ENCODE data around the gene FOXC2. TPM values are rescaled to one million over a fixed set of nuclear protein-coding genes. Genes with fewer than 3 reads are reported as not detected.
A peak's percentile ranks its signal among the peaks of the same experiment; 100 is the strongest.

FOXC2 gene
- total RNA-seq, result not detected in 2 replicates
- not detected for total RNA-seq (2013)
- polyA plus RNA-seq, result not detected in 2 replicates
- polyA minus RNA-seq, result not detected in 2 replicates

DNA sequence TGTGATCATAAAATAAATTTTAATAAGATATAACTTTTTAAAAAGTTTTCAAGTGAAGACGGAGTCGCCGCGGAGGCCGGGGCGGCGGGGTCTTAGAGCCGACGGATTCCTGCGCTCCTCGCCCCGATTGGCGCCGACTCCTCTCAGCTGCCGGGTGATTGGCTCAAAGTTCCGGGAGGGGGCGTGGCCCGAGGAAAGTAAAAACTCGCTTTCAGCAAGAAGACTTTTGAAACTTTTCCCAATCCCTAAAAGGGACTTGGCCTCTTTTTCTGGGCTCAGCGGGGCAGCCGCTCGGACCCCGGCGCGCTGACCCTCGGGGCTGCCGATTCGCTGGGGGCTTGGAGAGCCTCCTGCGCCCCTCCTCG lies at the start of gene FOXC2:
TSS of gene FOXC2 (plus strand) at position 229 of the 365 bp plus-strand sequence. CDS start 507 bp downstream, outside the sequence.
- peaks cover 63% of the 10 kb centered on the region for H3K27me3 Mint-ChIP-seq

DNA sequence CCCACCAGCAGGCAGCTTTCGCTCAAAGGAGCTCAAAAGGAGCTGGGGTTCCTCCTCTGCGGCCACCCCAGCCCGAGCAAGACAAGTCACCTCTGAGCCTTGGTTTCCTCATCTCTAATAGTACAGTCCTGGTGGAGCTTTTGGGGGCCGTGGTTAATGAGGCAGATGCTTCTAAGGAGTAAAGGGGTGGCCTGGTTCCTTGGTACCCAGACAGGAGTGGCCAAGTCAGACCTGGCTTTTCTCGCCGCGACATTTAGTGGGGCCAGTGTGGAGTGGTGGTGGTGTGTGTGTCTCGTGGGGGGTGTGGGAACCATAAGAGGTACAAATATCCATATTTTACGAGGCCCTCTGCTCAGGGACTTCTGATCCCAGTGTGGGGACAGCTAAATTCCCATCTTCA lies 49.6 kb upstream of the FOXC2 start:
- POLR2A ChIA-PET, result no interaction called here
- peak overlapping the region; percentile 10 for H3K27ac Mint-ChIP-seq
- peaks cover 0 to 16% (median 1%) of the 10 kb centered on the region in 3 donors for H3K9me3 ChIP-seq (ENCODE audit: control extremely low read depth in 1 of 3, control insufficient read depth in 2 of 3, insufficient read depth in 1 of 3, low read length in 2 of 3)

More for the DNA sequence above, at the start of gene FOXC2:
- Histone ChIP-seq H3K9me3 (ENCODE audit: control extremely low read depth in 1 of 3, control insufficient read depth in 2 of 3, insufficient read depth in 1 of 3, low read length in 2 of 3) (peaks cover 0 to 16% (median 0%) of the 10 kb centered on the region in 3 donors), H3K79me2 (ENCODE audit: control insufficient read depth, insufficient read depth, low read length) (no peaks in the 10 kb centered on the region), H4K20me1 (ENCODE audit: control insufficient read depth, insufficient read depth, low read length, poor library complexity, severe bottlenecking) (no peaks in the 10 kb centered on the region), H3K4me2 (replicated peaks; ENCODE audit: low read depth, low read length, poor library complexity, severe bottlenecking) (peak within 1 kb of the TSS; percentile 62), H2AFZ (ENCODE audit: insufficient read depth, low read depth, low read length, poor library complexity, severe bottlenecking) (no peak within 1 kb of the TSS), H3K4me1 (ENCODE audit: control insufficient read depth in 2 of 2, insufficient read depth in 2 of 2, low read length in 2 of 2) (peaks cover 29 to 37% of the 10 kb centered on the region in 2 donors), H3K27me3 (replicated peaks in 1 of 4; ENCODE audit: control extremely low read depth in 1 of 4, control insufficient read depth in 3 of 4, insufficient read depth in 4 of 4, low read length in 3 of 4) (peaks cover 0 to 68% (median 41%) of the 10 kb centered on the region in 4 experiments), H3K9ac (ENCODE audit: low read length) (no peak within 1 kb of the TSS), H3K4me3 (ENCODE audit: control extremely low read depth in 1 of 5, extremely low read depth in 1 of 5, insufficient read depth in 1 of 5, low read depth in 2 of 5, low read length in 4 of 5) (peak within 1 kb of the TSS in 1 of 5 experiments; percentile 20), H3K27ac (ENCODE audit: low read length in 2 of 2) (no peak within 1 kb of the TSS), H3K36me3 (replicated peaks in 1 of 2; ENCODE audit: control extremely low read depth in 1 of 2, control insufficient read depth in 1 of 2, extremely low read depth in 1 of 2, insufficient read depth in 2 of 2, low read length in 1 of 2) (no peaks in the 10 kb centered on the region)
- no peaks in the 10 kb centered on the region for H3K9me3 Mint-ChIP-seq (ENCODE audit: insufficient read depth)
- DNase-seq, result peak; percentile 56
- WGBS (ENCODE audit: insufficient coverage), result 10% methylated on average over 30 of the region's 30 CpGs
- intact Hi-C loops (cut with micrococcal nuclease), result loop anchor here (5.0 kb wide), 1 partner anchor 54 kb away; the partner anchor contains the start of gene FOXF1
- ChIA-PET CTCF (no interaction called here), POLR2A (no interaction called here)
- peak within 1 kb of the TSS; percentile 63 for H3K4me3 Mint-ChIP-seq
- H3K4me1 Mint-ChIP-seq, result peaks cover 23% of the 10 kb centered on the region
- no peak for ATAC-seq (ENCODE audit: low read depth)
- H3K27ac Mint-ChIP-seq, result peak within 1 kb of the TSS; percentile 37
- no peak for TF ChIP-seq EZH2 (IDR thresholded peaks at IDR 0.05; ENCODE audit: borderline replicate concordance, insufficient read depth, low read depth, low read length, poor library complexity, severe bottlenecking)
- TF ChIP-seq, protein P1, sequence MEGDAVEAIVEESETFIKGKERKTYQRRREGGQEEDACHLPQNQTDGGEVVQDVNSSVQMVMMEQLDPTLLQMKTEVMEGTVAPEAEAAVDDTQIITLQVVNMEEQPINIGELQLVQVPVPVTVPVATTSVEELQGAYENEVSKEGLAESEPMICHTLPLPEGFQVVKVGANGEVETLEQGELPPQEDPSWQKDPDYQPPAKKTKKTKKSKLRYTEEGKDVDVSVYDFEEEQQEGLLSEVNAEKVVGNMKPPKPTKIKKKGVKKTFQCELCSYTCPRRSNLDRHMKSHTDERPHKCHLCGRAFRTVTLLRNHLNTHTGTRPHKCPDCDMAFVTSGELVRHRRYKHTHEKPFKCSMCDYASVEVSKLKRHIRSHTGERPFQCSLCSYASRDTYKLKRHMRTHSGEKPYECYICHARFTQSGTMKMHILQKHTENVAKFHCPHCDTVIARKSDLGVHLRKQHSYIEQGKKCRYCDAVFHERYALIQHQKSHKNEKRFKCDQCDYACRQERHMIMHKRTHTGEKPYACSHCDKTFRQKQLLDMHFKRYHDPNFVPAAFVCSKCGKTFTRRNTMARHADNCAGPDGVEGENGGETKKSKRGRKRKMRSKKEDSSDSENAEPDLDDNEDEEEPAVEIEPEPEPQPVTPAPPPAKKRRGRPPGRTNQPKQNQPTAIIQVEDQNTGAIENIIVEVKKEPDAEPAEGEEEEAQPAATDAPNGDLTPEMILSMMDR (IDR thresholded peaks at IDR 0.05), result no peak

More for the DNA sequence above, 49.6 kb upstream of the FOXC2 start:
- Histone ChIP-seq H3K4me1 (ENCODE audit: control insufficient read depth in 2 of 2, insufficient read depth in 2 of 2, low read length in 2 of 2) (peaks cover 12 to 14% of the 10 kb centered on the region in 2 donors), H3K36me3 (replicated peaks in 1 of 2; ENCODE audit: control extremely low read depth in 1 of 2, control insufficient read depth in 1 of 2, extremely low read depth in 1 of 2, insufficient read depth in 2 of 2, low read length in 1 of 2) (no peaks in the 10 kb centered on the region), H3K27ac (ENCODE audit: low read length in 2 of 2) (no peak overlapping the region), H2AFZ (ENCODE audit: insufficient read depth, low read depth, low read length, poor library complexity, severe bottlenecking) (no peak overlapping the region), H3K4me2 (replicated peaks; ENCODE audit: low read depth, low read length, poor library complexity, severe bottlenecking) (no peak overlapping the region), H4K20me1 (ENCODE audit: control insufficient read depth, insufficient read depth, low read length, poor library complexity, severe bottlenecking) (no peaks in the 10 kb centered on the region), H3K4me3 (ENCODE audit: control extremely low read depth in 1 of 5, extremely low read depth in 1 of 5, insufficient read depth in 1 of 5, low read depth in 2 of 5, low read length in 4 of 5) (no peak overlapping the region), H3K9ac (ENCODE audit: low read length) (no peak overlapping the region), H3K79me2 (ENCODE audit: control insufficient read depth, insufficient read depth, low read length) (no peaks in the 10 kb centered on the region), H3K27me3 (replicated peaks in 1 of 4; ENCODE audit: control extremely low read depth in 1 of 4, control insufficient read depth in 3 of 4, insufficient read depth in 4 of 4, low read length in 3 of 4) (peaks cover 0 to 86% (median 49%) of the 10 kb centered on the region in 4 experiments)
- no peaks in the 10 kb centered on the region for H3K9me3 Mint-ChIP-seq (ENCODE audit: insufficient read depth)
- CTCF ChIA-PET, result interaction anchor here (0.8 to 5.9 kb wide), 7 partner anchors 9 to 1391 kb away, joined by 3 to 59 read pairs (median 4); no protein-coding TSS in a partner anchor
- H3K4me3 Mint-ChIP-seq, result no peak overlapping the region
- no peak for DNase-seq
- H3K4me1 Mint-ChIP-seq, result peaks cover 8% of the 10 kb centered on the region
- no peak for ATAC-seq (ENCODE audit: low read depth)
- peaks cover 69% of the 10 kb centered on the region for H3K27me3 Mint-ChIP-seq
- WGBS (ENCODE audit: insufficient coverage), result 70% methylated on average over 4 of the region's 9 CpGs
- no peak for TF ChIP-seq EZH2 (IDR thresholded peaks at IDR 0.05; ENCODE audit: borderline replicate concordance, insufficient read depth, low read depth, low read length, poor library complexity, severe bottlenecking)
- TF ChIP-seq, protein P1 (IDR thresholded peaks at IDR 0.05), result no peak
- intact Hi-C loops (cut with micrococcal nuclease), result no loop called here
